Caco-2 (cell line): Measurements from ENCODE around the gene PKDREJ. TPM values are rescaled to one million over a fixed set of nuclear protein-coding genes. Genes with fewer than 3 reads are reported as not detected.

Source experiments
- BruUV-seq: library from RNA; stranded (reverse); fragments of 400-500 nt; replicated peaks from 2 replicates; lab custom pipeline; 2021; lab: Mats Ljungman, UMichigan
- CTCF ChIA-PET: fragments of 300-600 bp; sonication (Branson Sonifier 250); formaldehyde crosslinking; loops from one replicate; lab custom pipeline; 2022; ENCODE audit warnings: antibody characterized with exemption; lab: Charles Lee
- POLR2A ChIA-PET: fragments of 300-600 bp; sonication (Branson Sonifier 250); formaldehyde crosslinking; loops from one replicate; lab custom pipeline; 2022; ENCODE audit warnings: antibody characterized with exemption; lab: Charles Lee
- DNase-seq, 2 experiments: peaks; one replicate each; pipeline versions ENCODE4 v3.0.0 to v3.0.0-alpha.2; 2020 to 2022
- H3K27me3 ChIP-seq: replicated peaks from 2 replicates; pipeline ENCODE4 v1.6.0; 2011; ENCODE audit warnings: low read length; ENCODE audit not compliant: control insufficient read depth, insufficient read depth
- H3K36me3 ChIP-seq: 2 replicates; pipeline ENCODE4 v1.5.1; 2011; ENCODE audit warnings: low read length; ENCODE audit not compliant: control insufficient read depth, insufficient read depth
- H3K4me1 ChIP-seq: fragments of 250-450 bp; sonication (Bioruptor Pico); 2 replicates; pipeline ENCODE4 v1.5.1; 2020; ENCODE audit warnings: mild to moderate bottlenecking
- H3K4me3 ChIP-seq: 2 replicates; pipeline ENCODE4 v1.5.1; 2011; ENCODE audit warnings: low read depth, mild to moderate bottlenecking, control low read depth, low read length
- H3K9me3 ChIP-seq: fragments of 250-450 bp; sonication (Bioruptor Pico); 2 replicates; pipeline ENCODE4 v1.5.1; 2020; ENCODE audit warnings: mild to moderate bottlenecking, moderate library complexity
- H3K27ac Mint-ChIP-seq: one replicate; pipeline ENCODE4 v1.8.0; 2022; ENCODE audit warnings: mixed read lengths; ENCODE audit not compliant: unreplicated experiment
- H3K27me3 Mint-ChIP-seq: one replicate; pipeline ENCODE4 v1.8.0; 2022; ENCODE audit warnings: mixed read lengths; ENCODE audit not compliant: insufficient read depth, unreplicated experiment
- H3K36me3 Mint-ChIP-seq: one replicate; pipeline ENCODE4 v1.8.0; 2022; ENCODE audit warnings: mild to moderate bottlenecking, mixed read lengths; ENCODE audit not compliant: insufficient read depth, unreplicated experiment
- H3K4me1 Mint-ChIP-seq: one replicate; pipeline ENCODE4 v1.8.0; 2022; ENCODE audit warnings: low read depth, mixed read lengths; ENCODE audit not compliant: unreplicated experiment
- H3K4me3 Mint-ChIP-seq: one replicate; pipeline ENCODE4 v1.8.0; 2022; ENCODE audit warnings: mild to moderate bottlenecking, moderate library complexity, mixed read lengths; ENCODE audit not compliant: unreplicated experiment
- H3K9me3 Mint-ChIP-seq: one replicate; pipeline ENCODE4 v1.8.0; 2022; ENCODE audit warnings: mixed read lengths; ENCODE audit not compliant: unreplicated experiment
- intact Hi-C: fragments of 100-400 bp; cut with micrococcal nuclease; formaldehyde crosslinking; loops from one replicate; pipeline ENCODE4 v1.10.0; 2022; ENCODE audit not compliant: unreplicated experiment
- total RNA-seq: library from RNA; stranded (reverse); gene quantifications from 2 replicates; pipeline ENCODE4 v1.2.3, GENCODE V29; 2022
- TF ChIP-seq, protein P1 (sequence below), 2 experiments: fragments of 200-600 bp in 1 of 2; IDR thresholded peaks; 1 replicate in 1 of 2; 2 replicates in 1 of 2; pipeline versions ENCODE4 v1.5.1 to v1.8.0; 2011 to 2022; ENCODE audit warnings: antibody characterized with exemption in 1 of 2, control low read depth in 1 of 2, inconsistent platforms in 1 of 2, low read depth in 1 of 2, low read length in 1 of 2, mild to moderate bottlenecking in 1 of 2, moderate library complexity in 1 of 2; ENCODE audit not compliant: insufficient read depth in 1 of 2, severe bottlenecking in 1 of 2, unreplicated experiment in 1 of 2

PKDREJ gene
- total RNA-seq, 1 experiment from 2014 or later, result not detected

DNA sequence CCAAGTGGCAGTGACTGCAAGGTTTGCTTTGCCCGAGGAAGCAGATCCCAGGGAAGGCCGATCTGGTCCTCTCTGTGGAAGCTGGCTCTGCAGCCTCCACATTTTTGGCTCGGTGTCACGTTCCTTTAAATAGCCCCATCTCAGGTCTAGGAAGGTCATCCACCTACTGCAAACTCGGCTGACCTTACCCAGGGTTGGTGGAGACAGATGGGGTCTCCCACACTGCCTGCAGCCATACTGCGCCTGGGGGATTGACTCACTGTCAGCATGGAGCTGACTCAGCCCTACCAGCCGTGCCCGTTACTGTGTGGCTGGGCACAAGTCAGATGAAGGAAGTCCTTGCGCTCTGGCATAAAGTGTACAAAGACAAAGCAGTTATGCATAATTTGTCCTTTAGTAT is 29.9 kb downstream of the PKDREJ start:
- ChIA-PET CTCF (no interaction called here), POLR2A (no interaction called here)
- no TSS peak for BruUV-seq
- no peaks in the 10 kb centered on the region for H3K27me3 Mint-ChIP-seq
- TF ChIP-seq, protein P1, sequence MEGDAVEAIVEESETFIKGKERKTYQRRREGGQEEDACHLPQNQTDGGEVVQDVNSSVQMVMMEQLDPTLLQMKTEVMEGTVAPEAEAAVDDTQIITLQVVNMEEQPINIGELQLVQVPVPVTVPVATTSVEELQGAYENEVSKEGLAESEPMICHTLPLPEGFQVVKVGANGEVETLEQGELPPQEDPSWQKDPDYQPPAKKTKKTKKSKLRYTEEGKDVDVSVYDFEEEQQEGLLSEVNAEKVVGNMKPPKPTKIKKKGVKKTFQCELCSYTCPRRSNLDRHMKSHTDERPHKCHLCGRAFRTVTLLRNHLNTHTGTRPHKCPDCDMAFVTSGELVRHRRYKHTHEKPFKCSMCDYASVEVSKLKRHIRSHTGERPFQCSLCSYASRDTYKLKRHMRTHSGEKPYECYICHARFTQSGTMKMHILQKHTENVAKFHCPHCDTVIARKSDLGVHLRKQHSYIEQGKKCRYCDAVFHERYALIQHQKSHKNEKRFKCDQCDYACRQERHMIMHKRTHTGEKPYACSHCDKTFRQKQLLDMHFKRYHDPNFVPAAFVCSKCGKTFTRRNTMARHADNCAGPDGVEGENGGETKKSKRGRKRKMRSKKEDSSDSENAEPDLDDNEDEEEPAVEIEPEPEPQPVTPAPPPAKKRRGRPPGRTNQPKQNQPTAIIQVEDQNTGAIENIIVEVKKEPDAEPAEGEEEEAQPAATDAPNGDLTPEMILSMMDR (IDR thresholded peaks at IDR 0.05; ENCODE audit: insufficient read depth in 1 of 2, low read depth in 1 of 2, low read length in 1 of 2, severe bottlenecking in 1 of 2, unreplicated experiment in 1 of 2), result no peak
- intact Hi-C loops, result no loop called here
- H3K4me3 Mint-ChIP-seq, result no peak overlapping the region
- H3K27ac Mint-ChIP-seq, result no peak overlapping the region
- no peaks in the 10 kb centered on the region for H3K4me1 Mint-ChIP-seq
- H3K4me3 ChIP-seq, result no peak overlapping the region
- H3K9me3 ChIP-seq, result no peaks in the 10 kb centered on the region
- no peaks in the 10 kb centered on the region for H3K9me3 Mint-ChIP-seq
- no peaks in the 10 kb centered on the region for H3K4me1 ChIP-seq
- H3K36me3 ChIP-seq, result no peaks in the 10 kb centered on the region
- H3K36me3 Mint-ChIP-seq, result no peaks in the 10 kb centered on the region
- H3K27me3 ChIP-seq, result no peaks in the 10 kb centered on the region
- DNase-seq, result no peak

DNA sequence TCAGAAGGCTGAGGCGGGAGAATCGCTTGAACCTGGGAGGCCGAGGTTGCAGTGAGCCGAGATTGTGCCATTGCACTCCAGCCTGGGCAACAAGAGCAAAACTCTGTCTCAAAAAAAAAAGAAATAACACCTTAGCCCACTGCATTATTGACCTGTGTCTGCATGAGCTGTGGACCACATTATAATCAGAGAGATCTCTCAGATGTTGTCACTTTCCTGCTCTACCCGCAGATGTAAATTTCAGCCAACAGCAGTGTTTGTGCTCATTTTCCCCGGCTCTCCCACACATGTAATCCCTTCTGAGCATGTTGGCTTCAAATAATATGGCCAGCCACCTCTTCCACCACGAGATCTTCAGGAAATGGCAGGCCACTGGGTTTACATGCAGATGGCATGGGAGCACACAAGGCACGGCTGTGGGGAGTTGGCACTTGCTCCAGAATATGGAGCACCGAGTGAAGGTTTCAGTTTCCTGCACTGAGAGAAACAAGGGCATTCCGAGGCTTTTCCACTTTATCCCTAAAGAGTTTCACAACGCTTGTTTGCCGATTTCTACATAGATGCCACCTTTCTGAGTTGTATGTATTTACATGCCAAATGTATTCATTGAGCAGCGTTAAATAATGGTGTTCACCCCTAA is 32.8 kb downstream of the PKDREJ start:
- DNase-seq, result no peak
- Mint-ChIP-seq H3K27ac (no peak overlapping the region), H3K4me1 (no peaks in the 10 kb centered on the region), H3K27me3 (no peaks in the 10 kb centered on the region), H3K4me3 (no peak overlapping the region), H3K36me3 (peaks cover 6% of the 10 kb centered on the region), H3K9me3 (peaks cover 9% of the 10 kb centered on the region)
- ChIA-PET CTCF (no interaction called here), POLR2A (no interaction called here)
- no peak overlapping the region for H3K4me3 ChIP-seq
- no TSS peak for BruUV-seq
- no peaks in the 10 kb centered on the region for H3K4me1 ChIP-seq
- intact Hi-C loops, result no loop called here
- H3K9me3 ChIP-seq, result no peaks in the 10 kb centered on the region
- TF ChIP-seq, protein P1 (IDR thresholded peaks at IDR 0.05; ENCODE audit: insufficient read depth in 1 of 2, low read depth in 1 of 2, low read length in 1 of 2, severe bottlenecking in 1 of 2, unreplicated experiment in 1 of 2), result no peak
- H3K27me3 ChIP-seq, result no peaks in the 10 kb centered on the region
- no peaks in the 10 kb centered on the region for H3K36me3 ChIP-seq

DNA sequence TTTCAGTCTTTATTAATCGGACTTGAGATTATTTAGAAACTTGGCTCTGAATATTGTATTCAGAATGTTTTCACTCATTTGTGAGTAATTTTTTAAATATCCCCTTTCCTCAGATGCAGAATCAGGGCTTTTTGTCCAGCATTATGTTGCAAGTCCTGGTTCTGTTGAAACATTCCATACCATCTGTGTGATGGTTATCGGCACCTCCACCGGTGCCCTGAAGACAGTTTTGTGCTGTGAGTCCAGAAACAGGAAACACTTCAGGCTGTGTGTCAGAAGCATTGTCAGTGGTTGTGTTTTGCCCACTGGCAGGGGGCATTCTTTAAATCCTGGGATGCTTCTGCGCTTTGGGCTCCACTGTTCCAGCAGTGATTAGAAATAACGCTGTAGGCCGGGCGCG is 33.4 kb downstream of the PKDREJ start:
- Mint-ChIP-seq H3K27ac (no peak overlapping the region), H3K4me1 (no peaks in the 10 kb centered on the region), H3K36me3 (peaks cover 6% of the 10 kb centered on the region), H3K27me3 (no peaks in the 10 kb centered on the region), H3K9me3 (peaks cover 9% of the 10 kb centered on the region), H3K4me3 (no peak overlapping the region)
- TF ChIP-seq, protein P1 (IDR thresholded peaks at IDR 0.05; ENCODE audit: insufficient read depth in 1 of 2, low read depth in 1 of 2, low read length in 1 of 2, severe bottlenecking in 1 of 2, unreplicated experiment in 1 of 2), result no peak
- BruUV-seq, result no TSS peak
- H3K9me3 ChIP-seq, result no peaks in the 10 kb centered on the region
- no peak for DNase-seq
- ChIA-PET POLR2A (no interaction called here), CTCF (no interaction called here)
- H3K4me1 ChIP-seq, result no peaks in the 10 kb centered on the region
- H3K36me3 ChIP-seq, result no peaks in the 10 kb centered on the region
- no peaks in the 10 kb centered on the region for H3K27me3 ChIP-seq
- intact Hi-C loops, result no loop called here
- no peak overlapping the region for H3K4me3 ChIP-seq
